ENCODE results near the gene ATP4B.

- TF ChIP-seq SIN3A (IDR thresholded peaks at IDR 0.05; ENCODE audit: borderline replicate concordance, insufficient read depth, low read length) (no peak), POLR2AphosphoS5 (IDR thresholded peaks at IDR 0.05; ENCODE audit: low read depth, low read length) (no peak), TAF1 (IDR thresholded peaks at IDR 0.05; ENCODE audit: borderline replicate concordance, insufficient read depth, low read length) (no peak), REST (IDR thresholded peaks at IDR 0.05; ENCODE audit: insufficient read depth in 1 of 2, low read depth in 2 of 2, low read length in 2 of 2) (no peak), FOXP2 (optimal IDR thresholded peaks at IDR 0.05; ENCODE audit: borderline replicate concordance, extremely low read depth, extremely low read length, insufficient read depth) (no peak)
Observed at GRCh38 chr13:113660066-113660465, 2.1 kb upstream of the ATP4B start.
